CD4-positive, alpha-beta T cell treated with Interleukin-17A for 4 hours (primary cell): ENCODE results near the gene MLLT1.
A peak's percentile ranks its signal among the peaks of the same experiment; 100 is the strongest.

ENCODE experiments used
- DNase-seq: peaks from one replicate; pipeline ENCODE4 v3.0.0-alpha.2; 2020; ENCODE audit warnings: mixed read lengths

MLLT1 gene

DNA sequence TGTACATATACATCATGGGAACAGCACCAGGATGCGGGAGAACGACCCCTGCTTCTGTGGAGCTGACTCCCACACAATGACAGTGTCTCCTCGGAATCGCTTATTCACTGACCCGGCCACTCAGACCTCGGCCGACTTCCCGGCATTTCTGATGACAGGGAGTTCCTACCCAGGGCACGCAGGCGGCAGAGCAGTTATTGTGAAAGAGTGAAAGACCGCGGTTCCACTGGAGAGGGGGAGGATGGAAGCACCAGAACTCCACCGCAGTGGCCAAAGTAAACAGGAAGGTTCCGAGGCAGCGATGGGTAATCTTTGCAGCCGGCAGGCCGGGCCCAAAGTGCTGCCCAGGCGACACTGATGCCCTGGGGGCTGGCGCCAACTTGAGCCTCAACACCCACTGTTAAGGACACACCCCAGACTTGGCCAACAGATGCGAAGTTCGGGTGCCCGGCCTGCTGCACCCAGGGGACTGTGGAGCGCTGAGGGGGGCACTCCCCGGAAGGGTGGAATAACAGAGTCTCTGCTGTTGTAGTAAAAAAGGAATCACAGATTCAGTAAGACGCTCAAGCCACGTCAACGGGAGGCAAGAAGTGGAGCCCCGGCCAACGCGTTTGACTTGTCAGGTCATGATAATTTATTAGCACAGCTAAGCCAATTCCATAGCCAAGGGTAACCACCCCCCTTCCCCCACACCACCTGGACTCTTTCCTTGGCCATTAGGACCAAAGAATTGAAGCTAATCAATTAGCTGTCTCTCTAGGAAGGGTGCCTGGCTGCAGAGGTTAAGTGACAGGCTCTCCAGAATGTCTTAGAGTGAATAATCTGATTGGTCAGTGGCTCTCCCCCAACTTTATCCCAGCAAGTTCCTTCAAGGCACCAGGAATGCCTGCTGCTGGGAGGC is 5.8 kb downstream of the MLLT1 start:
- no peak for DNase-seq

GRCh38 chr19:6272913-6273600 is 6.7 kb downstream of the MLLT1 start:
- no peak for DNase-seq

GRCh38 chr19:6272411-6272791 is 7.4 kb downstream of the MLLT1 start:
- no peak for DNase-seq

- DNase-seq: no peak
Observed at GRCh38 chr19:6271721-6272410, 7.9 kb downstream of the MLLT1 start.

- DNase-seq: no peak
Observed at GRCh38 chr19:6271251-6271650, 8.5 kb downstream of the MLLT1 start.

GRCh38 chr19:6270822-6271221 is 9.0 kb downstream of the MLLT1 start:
- DNase-seq: no peak

GRCh38 chr19:6270076-6270745 is 9.6 kb downstream of the MLLT1 start:
- no peak for DNase-seq

GRCh38 chr19:6269101-6269886 is 10.5 kb downstream of the MLLT1 start:
- DNase-seq: no peak

DNA sequence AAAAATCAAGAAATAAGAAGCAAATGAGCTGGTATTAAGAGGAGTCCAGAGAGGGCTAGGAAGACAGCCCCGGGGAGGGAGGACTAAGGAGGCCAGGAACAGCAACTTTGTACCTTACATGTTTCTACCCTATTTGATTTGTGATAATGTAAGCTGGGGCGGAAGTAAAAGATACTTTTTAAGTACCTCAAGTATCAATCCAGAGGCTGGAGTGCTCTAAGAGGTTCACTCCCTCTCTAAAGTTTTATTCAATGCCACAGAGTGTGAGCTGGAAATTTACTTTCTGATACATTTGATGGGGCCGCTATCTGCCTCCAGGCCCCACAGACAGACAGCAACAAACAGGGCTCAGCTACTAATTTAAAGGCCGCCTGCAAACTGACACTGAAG is 11.4 kb downstream of the MLLT1 start:
- DNase-seq: no peak

DNA sequence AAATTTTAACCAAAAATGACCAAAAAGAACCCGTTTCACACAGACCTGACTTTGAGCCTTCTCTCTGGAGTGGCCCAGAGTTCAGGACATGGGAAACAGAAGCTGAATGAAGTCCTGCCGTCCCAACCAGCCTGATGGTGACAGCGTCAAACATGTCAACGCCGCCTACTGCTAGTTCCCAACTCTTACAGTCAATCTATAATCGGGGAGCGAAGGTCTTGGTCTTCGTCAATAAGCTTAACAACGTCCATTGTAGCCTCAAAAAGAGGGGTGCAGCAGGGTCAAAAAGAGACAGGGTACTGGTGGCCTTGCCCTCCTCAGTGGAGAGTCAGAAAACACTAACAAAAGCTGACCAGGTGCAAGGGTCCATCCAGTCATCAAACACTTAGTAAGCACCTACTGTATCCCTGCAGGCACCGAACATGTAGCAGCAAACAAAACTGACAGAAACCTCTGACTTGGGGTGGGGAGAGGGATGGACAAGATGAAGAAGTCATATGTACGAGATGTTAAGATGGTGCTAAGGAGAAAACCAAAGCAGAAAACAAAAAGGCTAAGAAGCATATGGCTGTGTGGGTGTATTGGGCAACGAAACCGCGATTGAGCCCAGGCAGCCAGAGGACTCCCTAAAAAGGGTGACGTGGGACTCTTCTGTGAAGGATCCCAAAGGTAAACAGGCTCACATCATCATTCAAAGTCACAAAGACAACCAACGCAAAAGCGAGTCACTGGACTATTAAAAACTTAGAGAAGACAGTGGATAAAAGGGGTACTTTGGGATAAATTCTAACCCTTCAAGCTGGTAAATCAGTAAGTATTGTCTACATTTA is 12.0 kb downstream of the MLLT1 start:
- no peak for DNase-seq

DNA sequence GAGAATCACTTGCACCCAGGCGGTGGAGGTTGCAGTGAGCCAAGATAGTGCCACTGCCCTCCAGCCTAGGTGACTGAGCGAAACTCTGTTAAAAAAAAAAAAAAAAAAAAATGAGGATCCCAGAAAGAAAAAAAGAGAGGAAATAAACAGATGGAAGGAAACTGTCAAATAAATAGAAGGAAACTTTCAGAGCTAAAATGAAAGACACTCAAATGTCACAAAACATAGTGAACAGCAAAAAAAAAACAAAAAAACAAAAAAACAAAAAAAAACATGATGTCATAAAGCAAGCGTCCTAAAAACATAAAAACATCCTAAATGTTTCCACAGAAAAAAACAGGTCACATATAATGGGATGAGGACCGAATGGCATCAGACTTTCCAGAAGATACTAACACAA is 15.0 kb downstream of the MLLT1 start:
- DNase-seq: no peak

GRCh38 chr19:6263735-6264444 is 15.9 kb downstream of the MLLT1 start:
- DNase-seq: no peak

- DNase-seq: no peak
Observed at GRCh38 chr19:6263306-6263705, 16.5 kb downstream of the MLLT1 start.

GRCh38 chr19:6262519-6262918 is 17.3 kb downstream of the MLLT1 start:
- DNase-seq: no peak

DNA sequence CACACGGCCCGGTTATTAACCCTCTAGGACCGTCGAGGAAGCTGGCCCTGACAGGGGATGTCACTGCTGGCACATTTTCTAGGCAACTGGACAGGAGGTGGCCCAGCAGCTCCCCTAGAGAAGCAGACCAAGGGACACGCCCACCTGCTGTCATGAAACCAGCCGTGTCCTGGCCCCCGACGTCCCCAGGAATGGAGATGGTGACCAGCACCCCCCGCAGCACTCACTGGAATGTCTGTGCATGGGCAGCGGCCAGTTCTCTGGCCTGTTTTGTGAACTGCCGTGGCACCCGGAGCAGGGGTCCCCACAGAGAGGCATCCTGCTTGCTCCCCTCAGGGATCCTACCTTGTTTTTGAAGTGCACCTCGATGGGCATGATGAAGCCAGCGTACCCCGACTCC is 17.9 kb downstream of the MLLT1 start:
- DNase-seq: no peak

- peak; percentile 38 for DNase-seq
Observed at GRCh38 chr19:6260912-6261650, 18.7 kb downstream of the MLLT1 start.

DNA sequence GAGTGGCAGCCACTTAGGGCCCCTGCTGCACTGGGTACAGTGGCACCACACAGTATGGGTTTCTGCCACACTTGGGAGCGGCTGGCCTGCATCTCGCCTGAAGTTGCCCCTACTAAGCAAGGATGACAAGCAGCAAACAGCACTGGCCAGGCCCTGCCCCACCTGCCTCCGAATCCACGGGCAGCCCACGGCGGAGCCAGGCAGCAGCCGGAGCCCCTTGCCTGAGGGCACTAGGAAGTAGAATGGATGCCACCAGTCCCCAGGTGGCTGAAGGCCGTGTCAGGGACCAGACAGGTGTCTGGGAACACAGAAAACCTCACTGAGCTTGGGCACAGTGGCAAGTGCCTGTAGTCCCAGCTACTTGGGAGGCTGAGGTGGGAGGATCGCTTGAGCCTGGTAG is 19.4 kb downstream of the MLLT1 start:
- DNase-seq: no peak

GRCh38 chr19:6259312-6259861 is 20.4 kb downstream of the MLLT1 start:
- DNase-seq: no peak

- no peak for DNase-seq
Observed at GRCh38 chr19:6258812-6259311, 20.9 kb downstream of the MLLT1 start.
